NCI-H2029 treated with DMSO at 0.1 percent for 48 hours (cell line): ENCODE results near the gene FBXW12.

Experiments
- DNase-seq: peaks from one replicate; lab custom pipeline; 2025; lab: John Stamatoyannopoulos, UW

Gene FBXW12

DNA sequence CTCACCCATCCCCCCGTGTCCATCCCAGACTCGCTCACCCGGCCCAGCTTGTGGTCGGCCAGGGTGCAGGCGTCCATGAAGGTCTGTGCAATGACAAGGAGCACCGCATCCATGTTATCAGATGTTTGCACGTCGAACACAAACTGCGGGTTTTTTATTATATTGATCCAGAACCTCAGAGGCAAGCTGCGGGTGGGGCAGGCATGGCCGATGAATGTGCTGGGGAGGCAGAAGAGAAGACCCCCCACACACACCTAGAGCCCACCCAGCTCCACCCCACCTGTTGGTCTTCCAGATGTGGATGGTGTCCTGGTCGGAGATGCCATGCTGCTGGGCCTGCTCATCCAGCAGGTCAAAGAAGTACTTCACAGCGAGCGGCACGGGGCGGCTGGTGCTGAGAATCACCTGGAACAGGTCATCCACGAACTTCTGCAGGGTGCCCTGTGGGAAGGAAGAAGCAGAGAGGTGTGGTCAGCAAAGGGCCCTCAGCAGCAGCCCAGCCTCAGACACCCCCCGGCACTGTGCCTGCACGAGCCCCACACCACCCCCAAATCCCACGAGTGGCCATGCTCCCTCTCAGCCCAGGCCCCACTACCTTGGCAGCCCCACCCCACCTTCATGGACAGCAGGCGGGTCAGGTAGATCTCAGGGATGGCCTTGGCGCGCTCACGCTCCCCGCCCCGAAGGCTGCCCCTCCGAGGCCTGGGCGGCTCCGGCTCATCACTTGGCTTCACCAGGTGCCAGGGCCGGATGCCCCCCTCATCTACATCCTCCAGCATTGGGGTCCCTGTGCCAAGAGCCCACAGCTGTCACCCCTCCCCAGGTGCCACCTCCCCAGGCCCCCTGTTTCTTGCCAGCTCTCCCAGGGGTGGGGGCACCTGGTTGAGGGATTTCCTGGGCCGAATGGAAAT is 37.5 kb downstream of the FBXW12 start:
- no peak for DNase-seq

DNA sequence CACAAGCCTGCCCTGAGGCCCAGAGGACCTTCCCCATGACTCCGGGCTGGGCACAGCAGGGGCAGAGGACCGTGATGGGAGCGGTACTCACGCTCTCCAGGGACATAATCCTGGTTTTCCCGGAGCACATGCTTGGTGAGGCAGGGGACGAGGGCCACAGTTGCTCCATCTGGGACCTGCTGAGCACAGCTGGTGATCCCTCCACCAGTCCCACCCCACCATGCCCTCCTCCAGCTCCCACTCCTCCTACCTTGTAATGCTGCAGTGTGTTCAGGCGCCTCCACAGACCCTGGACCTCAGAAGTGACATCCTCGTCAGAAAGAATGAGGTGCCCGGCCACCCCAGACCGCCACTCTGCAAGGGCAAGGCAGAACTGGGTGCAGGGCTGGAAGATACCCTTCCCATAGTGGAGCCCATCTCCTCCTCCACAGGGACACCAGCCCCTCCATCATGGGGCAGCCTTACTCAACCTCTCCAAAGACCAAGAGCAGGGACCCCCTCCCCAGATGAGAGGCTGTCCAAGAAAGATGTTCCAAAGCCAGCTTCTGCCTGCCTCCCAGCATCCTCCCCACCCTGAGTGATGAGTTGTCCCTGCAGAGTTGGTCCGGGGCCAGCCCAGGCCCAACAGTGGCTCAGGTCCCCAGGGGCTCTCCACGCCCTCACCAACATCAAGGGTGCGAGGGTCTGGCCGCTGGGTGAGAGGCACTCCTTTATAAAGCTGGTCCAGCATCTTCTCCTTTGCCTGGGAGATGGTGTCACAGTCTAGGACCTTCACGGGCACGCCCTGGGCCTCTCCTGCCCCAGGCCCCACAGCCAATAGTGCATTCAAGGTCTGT is 38.4 kb downstream of the FBXW12 start:
- DNase-seq: no peak

DNA sequence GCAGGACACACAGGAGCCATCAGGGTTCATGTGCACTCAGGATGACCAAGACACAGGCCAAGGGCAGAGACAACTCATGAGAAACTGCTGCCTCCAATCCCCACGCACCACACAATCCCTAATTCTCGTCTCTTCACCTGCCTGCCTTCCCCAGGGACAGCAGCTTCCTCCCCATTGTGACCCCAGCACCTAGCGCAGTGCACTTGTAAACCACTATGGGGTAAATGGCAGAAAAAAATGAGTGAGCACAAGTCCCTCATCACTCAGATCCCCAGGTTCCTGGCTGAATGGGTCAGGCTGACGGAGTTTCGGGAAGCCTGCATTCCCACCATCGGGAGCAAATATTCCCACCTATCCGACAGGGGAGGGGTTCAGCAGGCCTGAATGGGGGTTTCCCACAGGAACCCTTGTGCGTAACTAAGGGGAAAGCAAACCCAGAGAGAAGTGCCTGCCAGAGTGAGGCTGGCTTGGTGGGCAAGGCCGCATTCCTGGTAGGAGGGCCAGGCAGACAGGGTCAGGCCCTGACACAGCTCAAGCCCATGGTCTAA is 39.1 kb downstream of the FBXW12 start:
- DNase-seq: no peak

DNA sequence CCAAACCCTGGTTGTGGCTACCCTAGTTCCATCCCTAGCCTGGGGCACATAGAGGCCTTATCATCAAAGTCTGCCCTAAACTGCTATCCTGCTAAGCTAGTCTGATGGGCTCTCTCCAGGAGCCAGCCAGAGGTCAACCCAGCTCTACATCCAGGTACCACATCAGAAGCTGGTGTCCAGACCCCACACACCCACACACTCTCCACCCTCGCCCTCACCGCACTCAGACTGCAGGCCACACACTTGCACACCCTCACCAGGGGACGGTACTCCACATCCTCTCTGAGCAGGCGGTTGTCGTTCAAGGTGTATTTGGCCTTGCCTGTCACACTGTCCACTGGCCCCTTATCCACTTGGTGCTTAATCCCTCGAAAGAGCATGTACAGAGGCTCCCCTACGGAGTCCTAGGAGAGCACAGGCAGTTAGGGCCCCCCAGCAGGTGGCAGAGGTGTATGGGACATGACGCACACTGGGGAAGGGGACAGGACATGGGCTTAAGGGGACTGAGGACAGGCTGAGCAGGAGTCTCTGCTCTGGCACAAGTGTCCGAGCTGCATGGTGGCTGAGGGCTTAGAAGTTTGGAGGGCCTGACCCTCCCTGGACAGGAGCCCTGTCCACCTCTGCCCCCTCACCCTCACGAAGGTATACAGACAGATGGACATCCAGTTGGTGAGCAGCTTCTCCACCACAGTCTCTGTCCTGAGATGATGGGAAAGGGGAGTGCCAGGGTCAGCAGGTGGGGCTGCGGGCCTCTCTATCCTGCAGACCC is 39.8 kb downstream of the FBXW12 start:
- no peak for DNase-seq

DNA sequence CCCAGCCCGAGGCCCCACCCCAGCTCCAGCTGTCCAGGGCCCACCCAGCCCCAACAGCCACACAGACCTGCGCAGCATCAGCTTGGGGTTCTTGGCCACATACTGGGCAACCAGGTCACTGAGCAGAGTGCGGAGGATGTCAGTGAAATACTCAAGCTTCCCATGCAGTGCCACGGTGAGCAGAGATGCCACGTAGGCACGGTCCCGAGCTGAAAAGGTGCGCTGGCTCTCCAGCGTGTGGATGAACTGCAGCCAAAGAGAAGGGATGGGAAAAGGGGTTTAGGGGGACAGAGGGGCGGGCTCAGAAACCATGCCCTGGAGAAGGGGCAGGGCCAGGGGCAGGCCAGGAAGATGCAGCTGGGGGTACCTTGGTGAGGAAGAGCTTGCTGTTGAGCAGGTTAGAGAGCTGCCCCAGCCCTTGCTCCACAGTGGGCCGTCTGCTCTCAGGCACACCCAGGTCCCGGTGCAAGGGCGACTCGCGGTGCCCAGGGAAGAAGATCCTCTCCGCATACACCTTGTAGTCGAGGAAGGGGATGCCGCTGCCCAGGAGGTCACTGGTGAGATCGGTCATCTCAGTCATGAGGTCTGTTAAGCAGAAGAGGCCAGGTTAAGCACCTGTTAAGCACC is 40.5 kb downstream of the FBXW12 start:
- no peak for DNase-seq

DNA sequence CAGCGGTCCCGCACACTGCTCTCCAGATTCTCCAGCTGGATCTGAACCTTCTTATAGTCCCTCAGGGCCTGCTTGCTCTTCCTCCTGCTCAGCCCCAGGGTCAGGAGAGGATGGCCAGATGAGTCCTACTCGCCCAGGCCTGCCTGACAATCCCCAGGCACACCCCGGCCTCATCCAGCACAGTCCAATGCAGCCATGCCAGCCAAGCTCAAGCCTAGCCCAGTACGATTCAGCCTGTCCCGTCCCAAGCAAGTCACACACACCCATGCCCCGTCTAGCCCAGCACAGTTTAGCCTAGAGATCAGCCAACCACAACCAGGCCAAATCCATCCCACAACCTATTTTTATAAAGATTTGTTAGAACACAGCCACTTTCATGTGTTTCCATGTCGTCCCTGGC is 41.1 kb downstream of the FBXW12 start:
- DNase-seq: no peak

DNA sequence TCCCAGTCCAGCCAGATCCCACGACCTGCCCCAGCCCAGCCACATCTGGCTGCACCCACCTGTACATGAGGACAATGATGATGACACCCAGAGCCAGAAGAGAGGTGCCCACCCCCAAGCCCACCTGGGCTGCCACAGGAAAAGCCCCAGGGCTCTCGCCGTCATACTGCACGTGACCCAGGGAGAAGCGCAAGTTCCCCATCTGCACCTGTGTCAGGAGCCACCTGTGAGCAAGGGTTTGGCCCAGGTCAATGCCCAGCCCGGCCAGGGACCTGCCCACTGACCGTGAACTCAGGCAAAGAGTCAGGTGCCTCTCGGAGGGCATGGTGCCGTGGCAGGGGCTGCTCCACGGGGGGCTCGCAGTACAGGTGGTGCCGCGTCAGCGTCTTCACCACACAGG is 41.6 kb downstream of the FBXW12 start:
- no peak for DNase-seq

DNA sequence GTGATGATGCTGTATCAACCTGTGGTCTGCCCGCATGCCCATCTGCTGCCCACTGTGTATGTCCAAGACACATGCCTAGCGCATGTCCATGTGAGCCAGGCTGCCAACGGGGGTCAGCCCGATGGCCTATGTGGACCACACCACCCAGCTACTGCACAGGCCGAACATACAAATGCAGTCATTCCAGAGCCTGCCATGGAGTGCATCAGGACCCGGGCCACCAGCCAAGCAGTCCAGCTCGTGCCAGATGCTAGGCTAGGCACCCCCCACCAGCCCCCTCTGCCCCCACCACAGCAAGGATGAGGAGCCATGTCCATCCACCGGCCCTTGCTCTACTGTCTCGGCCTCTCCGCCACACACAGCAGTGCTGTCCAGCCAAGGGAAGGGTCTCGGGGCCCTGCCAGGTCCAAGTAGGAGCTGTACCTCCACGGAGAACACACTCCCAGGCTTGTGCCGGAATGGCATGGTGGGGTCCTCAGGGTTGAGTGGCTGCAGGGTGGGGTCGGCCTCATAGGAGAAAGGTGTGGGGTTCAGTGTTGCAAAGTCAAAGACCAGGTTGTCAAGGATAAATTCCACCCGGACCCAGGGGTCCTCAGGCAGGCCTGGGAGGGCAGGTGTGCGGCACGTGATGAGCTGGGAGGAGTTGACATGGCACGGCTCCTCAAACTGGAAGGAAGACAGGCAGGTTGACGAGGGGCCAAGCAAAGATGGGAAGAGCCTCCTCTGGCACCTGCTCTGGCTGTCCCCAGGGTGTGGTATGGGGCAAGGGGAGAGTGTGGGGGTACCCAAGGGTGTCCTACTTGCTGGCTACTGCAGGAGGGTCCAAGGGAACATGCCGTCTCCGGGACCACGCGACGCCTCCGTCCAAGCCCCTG is 42.6 kb downstream of the FBXW12 start:
- DNase-seq: no peak

DNA sequence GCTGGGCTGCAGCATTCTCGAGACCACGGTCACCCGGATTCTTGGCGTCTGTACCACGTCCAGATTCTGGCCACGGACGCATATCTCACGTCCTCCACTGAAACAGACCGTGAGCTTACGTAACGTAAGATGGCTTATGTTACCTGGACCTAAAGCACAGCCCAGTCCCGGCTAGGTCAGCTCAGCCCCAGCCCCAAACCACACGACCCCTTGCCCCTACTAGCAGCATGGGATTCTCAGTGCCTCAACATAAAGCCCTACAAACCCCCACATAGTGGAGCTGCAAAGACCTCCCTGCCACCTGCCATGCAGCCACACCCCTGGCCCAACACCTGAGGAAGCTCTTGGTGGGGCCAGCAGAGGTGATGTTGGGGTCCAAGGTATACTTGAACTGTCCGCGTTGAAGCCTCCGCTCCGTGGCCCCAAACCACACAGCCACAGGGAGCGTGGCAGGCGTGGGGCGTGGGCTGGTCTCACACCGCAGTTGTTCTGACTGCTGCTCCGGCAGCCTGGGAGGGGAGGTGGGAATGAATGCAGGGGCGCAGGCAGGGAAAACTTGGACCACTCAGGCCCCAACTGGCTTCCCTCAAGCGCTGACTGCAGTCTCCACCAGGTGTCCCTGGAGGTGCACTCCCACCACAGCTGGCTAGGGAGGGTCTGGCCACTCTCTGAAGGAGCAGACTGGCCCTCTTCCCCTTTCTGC is 43.4 kb downstream of the FBXW12 start:
- DNase-seq: no peak

DNA sequence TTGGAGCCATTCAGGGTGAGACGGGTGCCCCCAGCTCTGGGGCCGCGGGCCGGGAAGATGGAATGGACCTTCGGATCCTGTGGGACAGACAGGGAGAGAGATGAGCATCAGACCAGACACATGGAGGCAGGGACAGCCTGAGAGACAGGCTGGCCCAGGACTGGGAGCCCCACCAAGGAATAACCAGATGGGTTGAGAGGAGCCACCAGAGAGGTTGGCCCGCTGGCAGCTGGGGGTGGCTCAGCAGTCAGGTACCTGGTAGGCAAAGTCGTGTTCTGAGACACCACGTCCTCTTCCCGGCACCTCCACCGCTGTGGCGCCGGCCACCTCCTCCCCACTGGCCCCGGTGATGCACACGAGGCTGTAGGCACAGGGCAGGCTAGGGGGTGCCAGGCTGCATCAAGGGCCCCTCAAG is 44.1 kb downstream of the FBXW12 start:
- no peak for DNase-seq

DNA sequence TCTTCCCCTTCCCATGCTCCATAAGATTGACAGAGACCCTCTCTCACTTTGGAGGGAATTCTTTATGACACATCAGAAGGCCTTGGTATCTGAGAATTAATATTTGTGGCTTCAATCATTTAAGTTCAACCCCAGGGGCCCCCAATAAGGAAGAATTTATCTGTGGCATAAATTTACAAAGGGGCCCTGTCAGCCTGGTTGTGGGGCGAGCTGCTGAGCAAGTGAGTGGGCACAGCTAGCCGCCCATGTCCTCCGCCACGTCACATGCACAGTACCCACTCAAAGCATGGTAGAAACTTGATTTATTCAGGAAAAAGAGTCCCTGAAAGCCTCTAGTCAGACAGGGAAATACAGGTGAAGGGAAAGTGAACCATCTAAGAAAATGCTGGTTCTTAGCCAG is 44.5 kb downstream of the FBXW12 start:
- no peak for DNase-seq

DNA sequence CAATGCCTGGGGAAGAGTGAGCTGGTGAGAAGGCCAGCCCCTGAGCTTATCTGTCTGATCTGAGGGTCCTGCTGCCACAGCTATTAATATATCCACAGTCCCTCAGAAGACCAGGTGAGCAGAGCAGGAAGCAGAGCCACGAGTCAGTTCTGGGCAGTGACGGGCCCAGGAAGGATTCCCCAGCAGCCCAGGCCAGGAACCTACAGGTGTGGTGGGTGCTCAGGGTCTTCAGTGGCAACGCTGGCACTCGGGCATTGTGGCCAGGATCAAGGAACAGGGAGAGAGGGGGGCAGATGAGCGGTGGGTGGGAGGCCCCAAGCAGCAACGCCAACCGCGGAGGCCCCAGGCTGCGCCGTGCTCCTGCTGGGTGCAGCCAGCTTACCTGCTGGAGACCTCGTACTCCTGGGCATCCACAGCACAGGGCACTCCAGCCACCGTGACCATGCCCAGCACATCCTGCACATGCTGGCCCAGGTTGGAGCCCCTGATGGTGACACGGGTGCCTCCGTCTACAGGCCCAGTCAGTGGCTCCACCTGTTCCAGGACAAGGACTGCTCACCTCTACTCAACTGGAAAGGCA is 45.6 kb downstream of the FBXW12 start:
- DNase-seq: no peak

DNA sequence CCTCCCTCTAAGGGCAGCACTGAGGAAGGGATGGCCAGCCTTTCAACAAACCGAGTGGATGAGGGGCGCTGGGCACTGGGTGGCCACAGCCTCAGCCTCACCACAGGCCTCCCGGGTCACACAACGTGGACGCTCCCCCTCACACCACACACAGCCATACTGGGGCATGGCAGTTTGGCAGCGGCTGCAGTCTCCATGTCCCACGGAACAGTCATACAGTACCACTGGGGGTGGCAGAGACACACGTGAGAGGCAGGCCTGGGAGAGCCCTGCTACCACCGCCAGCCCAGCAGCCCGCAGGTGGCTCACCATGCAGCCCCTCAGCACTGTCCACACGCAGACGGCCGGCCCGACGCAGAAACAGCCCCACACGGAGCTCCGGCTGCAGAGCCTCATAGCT is 46.1 kb downstream of the FBXW12 start:
- no peak for DNase-seq

DNA sequence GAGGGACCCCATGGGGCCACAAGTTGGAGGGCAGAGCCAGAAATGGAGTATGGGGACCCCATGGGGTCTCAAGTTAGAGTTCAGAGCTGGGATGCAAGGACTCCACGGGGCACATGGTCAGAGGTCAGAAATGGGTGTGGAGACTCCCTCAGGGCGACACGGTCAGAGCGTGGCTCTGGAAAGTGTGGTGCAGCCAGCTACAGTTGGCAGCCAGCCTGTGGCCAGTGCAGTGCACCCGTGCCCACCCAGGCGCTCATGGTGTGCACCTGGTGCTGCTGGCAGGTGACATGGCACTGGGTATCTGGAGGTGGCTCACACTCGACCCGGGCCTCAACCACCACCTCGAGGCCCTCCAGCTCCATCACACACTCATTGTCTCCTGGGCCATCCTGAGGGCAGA is 46.6 kb downstream of the FBXW12 start:
- no peak for DNase-seq

DNA sequence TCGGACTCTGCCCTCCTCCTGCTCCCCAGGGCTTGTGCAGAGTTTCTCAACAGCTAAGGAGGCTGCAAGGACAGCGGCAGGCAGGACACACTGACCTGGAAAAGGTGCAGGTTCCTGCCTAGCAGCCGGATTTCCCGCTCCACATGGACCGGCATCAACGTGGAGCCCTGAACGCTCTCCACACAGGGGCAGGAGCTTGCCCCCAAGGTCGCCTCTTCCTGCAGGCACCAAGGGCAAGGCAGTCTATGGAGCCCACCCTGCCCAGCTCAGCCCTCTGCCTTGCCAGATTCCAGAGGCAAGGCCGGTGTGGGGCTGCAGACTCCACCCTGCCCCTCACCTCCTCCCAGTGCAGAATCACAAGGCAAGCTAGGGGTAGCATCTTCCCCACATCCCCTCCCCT is 47.1 kb downstream of the FBXW12 start:
- DNase-seq: no peak

DNA sequence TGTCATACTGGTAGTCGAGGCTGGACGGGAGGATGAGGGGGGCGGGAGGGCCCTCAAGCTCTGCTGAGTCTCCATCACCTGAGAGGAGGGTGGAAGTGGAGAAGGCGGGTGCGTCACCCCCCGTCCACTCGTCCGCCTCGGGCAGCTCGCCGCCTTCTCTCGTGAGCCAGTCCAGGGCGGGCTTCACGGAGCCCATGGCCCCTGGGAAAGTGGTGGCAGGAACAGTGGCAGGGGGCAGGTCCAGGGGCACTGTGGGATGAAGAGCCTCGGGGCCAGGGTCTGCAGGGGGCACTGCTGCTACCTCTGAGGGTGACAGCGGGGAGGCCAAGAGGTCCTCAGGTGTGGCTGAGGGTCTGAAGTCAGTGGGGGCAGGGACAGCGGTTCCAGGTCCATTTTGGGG is 47.6 kb downstream of the FBXW12 start:
- DNase-seq: no peak

DNA sequence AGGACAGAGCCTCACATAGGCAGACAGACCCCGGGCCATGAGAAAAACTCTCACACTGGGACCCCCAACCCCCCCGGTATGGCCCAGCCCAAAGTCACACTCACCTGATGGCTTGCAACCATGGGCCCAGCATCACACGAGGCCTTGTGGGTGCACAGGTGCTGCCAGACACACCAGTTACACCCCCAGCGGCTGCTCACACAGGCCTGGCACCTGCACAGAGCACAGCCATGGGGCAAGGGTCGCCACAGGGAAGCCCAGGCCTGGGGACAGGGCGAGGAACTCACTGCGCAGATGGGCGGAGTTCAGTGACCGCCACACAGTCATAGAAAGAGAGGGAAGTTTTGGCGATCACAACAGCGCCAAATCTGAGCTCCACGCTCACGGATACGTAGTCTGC is 48.5 kb downstream of the FBXW12 start:
- DNase-seq: no peak

DNA sequence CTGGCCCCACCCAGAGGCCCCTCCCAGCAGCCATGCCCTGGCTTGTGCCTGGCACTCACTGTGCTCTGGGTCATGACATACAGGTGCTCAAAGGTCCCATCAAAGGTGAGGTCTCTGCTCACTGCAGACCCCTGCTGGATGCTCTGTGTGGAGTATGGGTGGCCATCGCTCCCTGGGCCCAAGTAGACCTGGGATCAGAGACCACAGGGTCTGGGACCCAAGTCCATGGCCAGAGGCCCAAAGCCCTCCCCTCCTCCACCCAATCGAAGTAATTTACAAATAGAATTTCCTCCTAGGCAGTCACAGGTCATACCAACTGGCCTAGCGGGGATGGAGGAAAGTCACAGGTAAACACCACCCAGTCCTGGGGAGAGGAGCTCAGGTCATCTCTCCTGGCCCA is 50.3 kb downstream of the FBXW12 start:
- DNase-seq: no peak

DNA sequence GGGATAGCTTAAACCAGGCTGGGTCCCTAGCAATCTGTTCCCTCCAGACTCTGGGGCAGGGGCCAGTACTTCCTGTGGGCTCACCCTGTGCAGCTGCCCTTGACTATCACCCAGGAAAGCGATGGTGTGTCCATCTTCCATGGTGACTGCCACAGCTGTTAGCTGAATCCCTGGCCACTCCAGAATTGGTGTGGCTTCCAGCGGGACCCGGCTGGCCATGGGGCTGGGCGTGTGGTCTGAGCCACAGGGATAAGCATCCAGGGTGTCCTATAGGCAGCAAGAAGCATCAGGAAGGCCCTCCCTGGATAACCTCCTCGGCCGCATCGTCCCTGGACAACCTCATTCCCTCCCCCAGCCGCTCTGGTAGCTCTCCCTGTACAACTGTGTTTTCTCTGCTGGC is 50.7 kb downstream of the FBXW12 start:
- no peak for DNase-seq
